Stimulated activated CD4-positive, alpha-beta T cell treated with anti-CD3 and anti-CD28 coated beads, Interleukin-1b, Interleukin-23, amount 100 ng/mL, for 4 hours (primary cell): ENCODE measurements around the gene SLC17A5.
A peak's percentile ranks its signal among the peaks of the same experiment; 100 is the strongest.
"Not testable (repeated sequence)": the region's sequence is repeated elsewhere in the genome, so short reads cannot be mapped to it uniquely, and the experiment has no call there.

Source experiments
- DNase-seq, 2 donors: peaks; one replicate each; pipeline ENCODE4 v3.0.0-alpha.2; 2020; ENCODE audit warnings: low read depth in 2 of 2

SLC17A5 gene

GRCh38 chr6:73666393-73666792 lies 12.6 kb upstream of the SLC17A5 start:
- no peak for DNase-seq

GRCh38 chr6:73665686-73666319 lies 12.0 kb upstream of the SLC17A5 start:
- DNase-seq, result no peak

GRCh38 chr6:73664701-73665100 lies 10.9 kb upstream of the SLC17A5 start:
- DNase-seq, result no peak

- no peak for DNase-seq
Measured at GRCh38 chr6:73657201-73657600, 3.4 kb upstream of the SLC17A5 start.

GRCh38 chr6:73656531-73657145 lies 2.8 kb upstream of the SLC17A5 start:
- no peak for DNase-seq

GRCh38 chr6:73655341-73655917 lies 1.6 kb upstream of the SLC17A5 start:
- DNase-seq, result no peak

- DNase-seq, result peak; percentile 36 to 41
Measured at GRCh38 chr6:73652637-73653570, 888 bp downstream of the SLC17A5 start.

- no peak for DNase-seq
Measured at GRCh38 chr6:73649783-73650182, 4.0 kb downstream of the SLC17A5 start.

- no peak for DNase-seq
Measured at GRCh38 chr6:73648166-73648565, 5.6 kb downstream of the SLC17A5 start.

GRCh38 chr6:73644941-73645591 lies 8.7 kb downstream of the SLC17A5 start:
- DNase-seq, result no peak

GRCh38 chr6:73644030-73644429 lies 9.8 kb downstream of the SLC17A5 start:
- no peak for DNase-seq

- DNase-seq, result no peak
Measured at GRCh38 chr6:73642530-73642929, 11.3 kb downstream of the SLC17A5 start.

GRCh38 chr6:73640179-73640750 lies 13.5 kb downstream of the SLC17A5 start:
- DNase-seq, result no peak

GRCh38 chr6:73639040-73639439 lies 14.8 kb downstream of the SLC17A5 start:
- no peak for DNase-seq

- no peak for DNase-seq
Measured at GRCh38 chr6:73637404-73637803, 16.4 kb downstream of the SLC17A5 start.

GRCh38 chr6:73636048-73636447 lies 17.7 kb downstream of the SLC17A5 start:
- DNase-seq, result no peak

- no peak for DNase-seq
Measured at GRCh38 chr6:73632346-73632745, 21.4 kb downstream of the SLC17A5 start.

- DNase-seq, result no peak
Measured at GRCh38 chr6:73631849-73632248, 21.9 kb downstream of the SLC17A5 start.

- no peak for DNase-seq
Measured at GRCh38 chr6:73630401-73630800, 23.4 kb downstream of the SLC17A5 start.

- DNase-seq, result no peak
Measured at GRCh38 chr6:73624896-73625295, 28.9 kb downstream of the SLC17A5 start.

- not testable (repeated sequence) for DNase-seq
Measured at GRCh38 chr6:73623480-73623879, 30.3 kb downstream of the SLC17A5 start.
